Measurements from ENCODE around the gene NUDT12.

The NUDT12 gene

GRCh38 chr5:103541114-103541513, 21.5 kb downstream of the NUDT12 start:
- no peak for DNase-seq (ENCODE audit: low spot score)

GRCh38 chr5:103539376-103540330, 22.9 kb downstream of the NUDT12 start:
- no peak for DNase-seq (ENCODE audit: low spot score)

GRCh38 chr5:103532086-103532734, 30.4 kb downstream of the NUDT12 start:
- no peak for DNase-seq (ENCODE audit: low spot score)

- DNase-seq (ENCODE audit: low spot score): no peak
These were observed 36.2 kb downstream of the NUDT12 start for GRCh38 chr5:103526164-103526915.

GRCh38 chr5:103525361-103525760, 37.2 kb downstream of the NUDT12 start:
- DNase-seq (ENCODE audit: low spot score): no peak

- DNase-seq (ENCODE audit: low spot score): no peak
These were observed 39.3 kb downstream of the NUDT12 start for GRCh38 chr5:103523319-103523718.

GRCh38 chr5:103522586-103522985, 40.0 kb downstream of the NUDT12 start:
- DNase-seq (ENCODE audit: low spot score): no peak

GRCh38 chr5:103519550-103519949, 43.0 kb downstream of the NUDT12 start:
- DNase-seq (ENCODE audit: low spot score): no peak

GRCh38 chr5:103514371-103514770, 48.2 kb downstream of the NUDT12 start:
- no peak for DNase-seq (ENCODE audit: low spot score)

- no peak for DNase-seq (ENCODE audit: low spot score)
These were observed 48.9 kb downstream of the NUDT12 start for GRCh38 chr5:103513701-103514100.

- DNase-seq (ENCODE audit: low spot score): no peak
These were observed 50.1 kb downstream of the NUDT12 start for GRCh38 chr5:103512500-103512899.

GRCh38 chr5:103511554-103511885, 51.1 kb downstream of the NUDT12 start:
- DNase-seq (ENCODE audit: low spot score): peak; percentile 7

GRCh38 chr5:103510851-103511553, 51.6 kb downstream of the NUDT12 start:
- DNase-seq (ENCODE audit: low spot score): peak; percentile 1

GRCh38 chr5:103505581-103506305, 56.8 kb downstream of the NUDT12 start:
- no peak for DNase-seq (ENCODE audit: low spot score)

- no peak for DNase-seq (ENCODE audit: low spot score)
These were observed 59.5 kb downstream of the NUDT12 start for GRCh38 chr5:103503066-103503465.

GRCh38 chr5:103502662-103503061, 59.9 kb downstream of the NUDT12 start:
- DNase-seq (ENCODE audit: low spot score): no peak

All from kidney capillary endothelial cell (primary cell).